ENCODE data around the gene ASB6. TPM values are rescaled to one million over a fixed set of nuclear protein-coding genes. Genes with fewer than 3 reads are reported as not detected.

ASB6 gene
- polyA plus RNA-seq, 1 of the 3 experiments (the other 2 are of a cell fraction): 35.9 TPM

DNA sequence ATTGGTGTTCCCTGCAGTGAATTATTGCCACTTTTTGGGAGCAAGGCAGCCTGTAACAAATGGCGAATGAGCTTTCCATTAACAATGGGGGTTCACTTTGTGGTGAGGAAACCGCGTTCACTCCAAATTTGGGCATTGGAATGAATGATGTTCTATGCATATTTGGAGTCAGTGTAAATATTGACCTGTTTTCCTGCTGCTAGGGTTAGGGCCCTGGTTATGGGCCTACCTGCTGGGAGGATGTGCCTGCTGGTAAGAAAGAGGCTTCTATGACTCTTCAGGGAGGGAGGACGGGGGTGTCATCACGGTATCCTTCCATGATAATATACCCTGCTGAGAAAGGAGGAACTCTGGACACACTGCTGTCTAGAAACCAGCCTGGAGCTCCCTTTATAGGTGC lies 50.0 kb downstream of the ASB6 start:
- no peaks in the 10 kb centered on the region for H3K36me3 ChIP-seq (replicated peaks in 1 of 2; ENCODE audit: control insufficient read depth in 1 of 2, insufficient read depth in 2 of 2, low read length in 1 of 2)
- H3K4me2 ChIP-seq: no peak overlapping the region
- WGBS (ENCODE audit: low lambda C conversion rate): 86% methylated on average over 5 of the region's 5 CpGs
- H3F3A ChIP-seq (replicated peaks; ENCODE audit: insufficient read depth): no peaks in the 10 kb centered on the region
- POLR2A ChIA-PET: no interaction called here
- CTCF ChIA-PET: interaction anchor here (1.1 to 1.8 kb wide), 2 partner anchors 17 to 19 kb away, joined by 3 to 6 read pairs; no protein-coding TSS in a partner anchor
- H4K20me1 ChIP-seq (ENCODE audit: insufficient read depth): no peaks in the 10 kb centered on the region
- no peaks in the 10 kb centered on the region for H3K9me3 ChIP-seq
- H3K4me3 ChIP-seq (ENCODE audit: low read depth in 2 of 2, low read length in 1 of 2): no peak overlapping the region
- no peak for DNase-seq
- H2AFZ ChIP-seq (ENCODE audit: low read depth): no peak overlapping the region
- no peaks in the 10 kb centered on the region for H3K9me2 ChIP-seq
- no peak for TF ChIP-seq TEAD4 (IDR thresholded peaks at IDR 0.05; ENCODE audit: borderline replicate concordance, insufficient read depth)
- no peak overlapping the region for H3K9ac ChIP-seq
- H3K4me1 ChIP-seq (ENCODE audit: control insufficient read depth in 1 of 2, insufficient read depth in 2 of 2, low read depth in 1 of 2, low read length in 1 of 2): peaks cover 0 to under 1% of the 10 kb centered on the region in 2 experiments; a peak in 2 of 4 replicates
- no peaks in the 10 kb centered on the region for H3K79me2 ChIP-seq (ENCODE audit: insufficient read depth)
- no peak overlapping the region for H3K27ac ChIP-seq (ENCODE audit: low read depth in 2 of 2, low read length in 1 of 2)
- H3K27me3 ChIP-seq (ENCODE audit: insufficient read depth): no peaks in the 10 kb centered on the region

- Histone ChIP-seq H3K27me3 (ENCODE audit: insufficient read depth) (no peaks in the 10 kb centered on the region), H3K4me1 (ENCODE audit: control insufficient read depth in 1 of 2, insufficient read depth in 2 of 2, low read depth in 1 of 2, low read length in 1 of 2) (peaks cover 0 to 5% of the 10 kb centered on the region in 2 experiments; a peak in 2 of 4 replicates), H4K20me1 (ENCODE audit: insufficient read depth) (no peaks in the 10 kb centered on the region), H2AFZ (ENCODE audit: low read depth) (no peak overlapping the region), H3K9me3 (no peaks in the 10 kb centered on the region), H3K4me2 (no peak overlapping the region), H3K4me3 (ENCODE audit: low read depth in 2 of 2, low read length in 1 of 2) (no peak overlapping the region), H3K9me2 (no peaks in the 10 kb centered on the region), H3K79me2 (ENCODE audit: insufficient read depth) (no peaks in the 10 kb centered on the region), H3K9ac (no peak overlapping the region), H3K27ac (ENCODE audit: low read depth in 2 of 2, low read length in 1 of 2) (no peak overlapping the region), H3F3A (replicated peaks; ENCODE audit: insufficient read depth) (no peaks in the 10 kb centered on the region), H3K36me3 (replicated peaks in 1 of 2; ENCODE audit: control insufficient read depth in 1 of 2, insufficient read depth in 2 of 2, low read length in 1 of 2) (no peaks in the 10 kb centered on the region)
- no peak for DNase-seq
- CTCF ChIA-PET: interaction anchor here (1.1 kb wide), 1 partner anchor 21 kb away, joined by 3 read pairs; no protein-coding TSS in a partner anchor
- TF ChIP-seq USF1 (IDR thresholded peaks at IDR 0.05; ENCODE audit: borderline replicate concordance, low read depth) (no peak), ELF1 (IDR thresholded peaks at IDR 0.05) (no peak), PBX3 (IDR thresholded peaks at IDR 0.05) (no peak)
- TF ChIP-seq, protein P1, sequence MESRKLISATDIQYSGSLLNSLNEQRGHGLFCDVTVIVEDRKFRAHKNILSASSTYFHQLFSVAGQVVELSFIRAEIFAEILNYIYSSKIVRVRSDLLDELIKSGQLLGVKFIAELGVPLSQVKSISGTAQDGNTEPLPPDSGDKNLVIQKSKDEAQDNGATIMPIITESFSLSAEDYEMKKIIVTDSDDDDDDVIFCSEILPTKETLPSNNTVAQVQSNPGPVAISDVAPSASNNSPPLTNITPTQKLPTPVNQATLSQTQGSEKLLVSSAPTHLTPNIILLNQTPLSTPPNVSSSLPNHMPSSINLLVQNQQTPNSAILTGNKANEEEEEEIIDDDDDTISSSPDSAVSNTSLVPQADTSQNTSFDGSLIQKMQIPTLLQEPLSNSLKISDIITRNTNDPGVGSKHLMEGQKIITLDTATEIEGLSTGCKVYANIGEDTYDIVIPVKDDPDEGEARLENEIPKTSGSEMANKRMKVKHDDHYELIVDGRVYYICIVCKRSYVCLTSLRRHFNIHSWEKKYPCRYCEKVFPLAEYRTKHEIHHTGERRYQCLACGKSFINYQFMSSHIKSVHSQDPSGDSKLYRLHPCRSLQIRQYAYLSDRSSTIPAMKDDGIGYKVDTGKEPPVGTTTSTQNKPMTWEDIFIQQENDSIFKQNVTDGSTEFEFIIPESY (IDR thresholded peaks at IDR 0.05; ENCODE audit: borderline replicate concordance, low read depth): no peak
- POLR2A ChIA-PET: no interaction called here
- WGBS (ENCODE audit: low lambda C conversion rate): 85% methylated on average over 6 of the region's 6 CpGs
Measured at GRCh38 chr9:129590466-129590865, 51.5 kb downstream of the ASB6 start.
